ENCODE results near the gene DNLZ.

DNA sequence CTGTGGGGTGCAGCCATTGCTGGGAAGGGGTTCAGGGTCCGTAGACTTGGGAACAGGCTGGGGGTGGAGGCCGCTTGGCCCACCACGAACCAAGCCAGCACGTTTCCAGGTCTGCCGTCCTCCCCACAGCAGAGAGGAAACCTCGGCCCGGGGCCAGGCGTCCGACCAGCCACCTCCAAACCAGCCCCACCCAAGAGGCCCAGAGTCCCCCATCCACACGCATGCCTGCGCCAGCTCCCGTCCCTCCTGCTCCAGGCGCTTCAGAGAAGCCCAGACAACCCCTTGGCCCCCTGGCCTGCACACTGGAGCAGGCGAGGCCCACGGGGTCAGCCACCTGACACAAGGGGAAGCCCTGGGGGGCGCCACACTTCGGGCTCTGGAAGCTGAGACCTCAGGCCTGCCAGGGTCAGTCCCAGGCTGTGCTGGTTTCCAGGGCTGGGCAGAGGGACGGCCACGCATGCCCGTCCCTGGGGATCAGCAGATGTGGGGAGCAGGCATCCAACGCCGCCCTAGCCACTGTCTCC, 6.3 kb downstream of the DNLZ start:
- TF ChIP-seq POLR2AphosphoS5 (IDR thresholded peaks at IDR 0.05) (no peak), EP300 (IDR thresholded peaks at IDR 0.05) (no peak), POLR2A (IDR thresholded peaks at IDR 0.05) (no peak)
- TF ChIP-seq, protein P1, sequence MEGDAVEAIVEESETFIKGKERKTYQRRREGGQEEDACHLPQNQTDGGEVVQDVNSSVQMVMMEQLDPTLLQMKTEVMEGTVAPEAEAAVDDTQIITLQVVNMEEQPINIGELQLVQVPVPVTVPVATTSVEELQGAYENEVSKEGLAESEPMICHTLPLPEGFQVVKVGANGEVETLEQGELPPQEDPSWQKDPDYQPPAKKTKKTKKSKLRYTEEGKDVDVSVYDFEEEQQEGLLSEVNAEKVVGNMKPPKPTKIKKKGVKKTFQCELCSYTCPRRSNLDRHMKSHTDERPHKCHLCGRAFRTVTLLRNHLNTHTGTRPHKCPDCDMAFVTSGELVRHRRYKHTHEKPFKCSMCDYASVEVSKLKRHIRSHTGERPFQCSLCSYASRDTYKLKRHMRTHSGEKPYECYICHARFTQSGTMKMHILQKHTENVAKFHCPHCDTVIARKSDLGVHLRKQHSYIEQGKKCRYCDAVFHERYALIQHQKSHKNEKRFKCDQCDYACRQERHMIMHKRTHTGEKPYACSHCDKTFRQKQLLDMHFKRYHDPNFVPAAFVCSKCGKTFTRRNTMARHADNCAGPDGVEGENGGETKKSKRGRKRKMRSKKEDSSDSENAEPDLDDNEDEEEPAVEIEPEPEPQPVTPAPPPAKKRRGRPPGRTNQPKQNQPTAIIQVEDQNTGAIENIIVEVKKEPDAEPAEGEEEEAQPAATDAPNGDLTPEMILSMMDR (IDR thresholded peaks at IDR 0.05) = no peak

All from sigmoid colon (tissue), 4 donors.